Measurements from ENCODE around the gene POLR1G. TPM values are rescaled to one million over a fixed set of nuclear protein-coding genes. Genes with fewer than 3 reads are reported as not detected.
A peak's percentile ranks its signal among the peaks of the same experiment; 100 is the strongest.
"Not testable (repeated sequence)": the region's sequence is repeated elsewhere in the genome, so short reads cannot be mapped to it uniquely, and the experiment has no call there.

Gene POLR1G
- total RNA-seq, 1 donor from 2014 or later, result 5.4 TPM

DNA sequence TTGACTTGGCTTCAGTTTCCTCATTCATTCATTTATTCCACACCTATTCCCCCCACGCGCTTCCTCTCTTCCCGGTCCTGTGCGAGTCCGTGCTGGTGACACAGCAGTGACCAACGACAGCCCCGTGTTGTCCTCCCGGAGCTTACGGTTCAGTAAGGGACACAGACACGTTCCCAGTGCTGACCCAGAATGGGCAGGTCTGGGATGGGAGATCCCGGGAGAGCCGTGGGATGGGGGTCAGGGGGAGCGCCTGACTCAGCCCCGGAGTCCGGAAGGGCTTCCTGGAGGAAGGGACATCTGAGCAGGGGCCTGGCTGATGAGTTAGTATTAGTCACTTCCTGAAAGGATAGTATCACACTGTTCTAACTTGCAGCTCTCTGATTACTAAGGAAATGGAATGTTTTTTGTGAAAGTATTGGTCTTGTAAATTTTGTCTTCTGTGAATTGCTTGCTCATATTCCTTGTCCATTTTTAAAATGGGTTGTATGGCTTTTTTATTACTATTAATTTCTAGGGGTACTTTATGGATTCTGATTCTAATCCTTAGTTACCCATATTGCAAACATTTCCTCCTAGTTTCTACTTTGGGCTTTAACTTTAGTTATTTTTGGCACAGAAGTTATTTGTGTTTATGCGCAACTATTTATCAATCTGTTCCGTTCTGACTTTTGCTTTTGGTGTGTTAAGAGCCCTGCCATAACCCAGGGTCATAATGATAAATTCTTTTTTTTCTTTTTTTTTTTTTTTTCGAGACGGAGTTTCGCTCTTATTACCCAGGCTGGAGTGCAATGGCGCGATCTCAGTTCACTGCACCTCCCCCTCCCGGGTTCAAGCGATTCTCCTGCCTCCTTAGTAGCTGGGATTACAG lies 18.0 kb downstream of the POLR1G start:
- DNase-seq, result peak; percentile 82
- H3K4me1 ChIP-seq, result peaks cover 25% of the 10 kb centered on the region
- H3K36me3 ChIP-seq, result no peaks in the 10 kb centered on the region
- ATAC-seq, result peak; percentile 58
- no peaks in the 10 kb centered on the region for H3K9me3 ChIP-seq
- TF ChIP-seq, protein P1, sequence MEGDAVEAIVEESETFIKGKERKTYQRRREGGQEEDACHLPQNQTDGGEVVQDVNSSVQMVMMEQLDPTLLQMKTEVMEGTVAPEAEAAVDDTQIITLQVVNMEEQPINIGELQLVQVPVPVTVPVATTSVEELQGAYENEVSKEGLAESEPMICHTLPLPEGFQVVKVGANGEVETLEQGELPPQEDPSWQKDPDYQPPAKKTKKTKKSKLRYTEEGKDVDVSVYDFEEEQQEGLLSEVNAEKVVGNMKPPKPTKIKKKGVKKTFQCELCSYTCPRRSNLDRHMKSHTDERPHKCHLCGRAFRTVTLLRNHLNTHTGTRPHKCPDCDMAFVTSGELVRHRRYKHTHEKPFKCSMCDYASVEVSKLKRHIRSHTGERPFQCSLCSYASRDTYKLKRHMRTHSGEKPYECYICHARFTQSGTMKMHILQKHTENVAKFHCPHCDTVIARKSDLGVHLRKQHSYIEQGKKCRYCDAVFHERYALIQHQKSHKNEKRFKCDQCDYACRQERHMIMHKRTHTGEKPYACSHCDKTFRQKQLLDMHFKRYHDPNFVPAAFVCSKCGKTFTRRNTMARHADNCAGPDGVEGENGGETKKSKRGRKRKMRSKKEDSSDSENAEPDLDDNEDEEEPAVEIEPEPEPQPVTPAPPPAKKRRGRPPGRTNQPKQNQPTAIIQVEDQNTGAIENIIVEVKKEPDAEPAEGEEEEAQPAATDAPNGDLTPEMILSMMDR (IDR thresholded peaks at IDR 0.05), result no peak
- intact Hi-C loops (cut with DNase I), result loop anchor here (5.0 kb wide), 1 partner anchor 68 kb away; no protein-coding TSS in a partner anchor
- H3K27ac ChIP-seq, result peak overlapping the region; percentile 94
- H3K27me3 ChIP-seq, result no peaks in the 10 kb centered on the region
- peak overlapping the region; percentile 67 for H3K4me3 ChIP-seq

DNA sequence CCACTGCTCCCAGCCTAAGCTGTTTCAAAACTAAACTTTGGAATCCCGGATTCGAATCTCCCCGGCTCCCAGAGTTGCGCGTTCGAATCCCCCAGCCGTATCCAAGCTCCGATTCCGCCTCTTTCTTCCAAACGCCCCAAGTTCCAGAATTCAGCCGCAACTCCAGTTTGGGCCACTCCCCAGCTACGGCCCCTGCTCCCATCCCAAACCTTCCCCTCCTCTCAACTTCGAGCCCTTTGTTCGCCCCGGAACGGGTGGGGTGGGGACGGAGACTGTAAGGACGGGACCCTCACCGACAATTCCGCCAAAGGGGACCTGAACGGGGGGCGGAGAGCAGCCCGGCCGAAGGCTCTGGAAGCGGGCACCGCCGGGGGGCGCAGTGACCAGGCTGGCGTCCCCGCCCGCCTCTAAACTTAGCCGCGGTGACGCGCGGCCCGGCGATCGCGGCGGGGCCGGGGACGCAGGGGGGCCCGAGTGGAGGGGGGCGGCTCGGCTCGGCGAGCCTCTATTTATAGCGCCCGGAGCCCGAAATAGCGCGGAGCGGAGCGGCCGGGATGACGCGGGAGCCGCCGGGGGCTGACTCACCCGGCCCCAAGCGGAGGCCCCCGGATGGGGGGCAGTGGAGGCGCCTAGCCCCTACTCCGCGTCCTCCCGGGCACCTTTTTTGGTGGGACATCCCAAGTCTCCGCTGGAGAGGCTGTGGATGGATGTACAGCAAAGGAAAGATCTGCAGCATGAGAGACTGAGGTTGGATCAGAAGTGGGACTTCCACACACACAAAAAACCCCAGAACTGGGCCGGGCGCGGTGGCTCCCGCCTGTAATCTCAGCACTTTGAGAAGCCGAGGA lies 22.2 kb downstream of the POLR1G start:
- ATAC-seq, result peak; percentile 5
- Histone ChIP-seq H3K4me3 (peak overlapping the region; percentile 48), H3K4me1 (peaks cover 18% of the 10 kb centered on the region), H3K9me3 (no peaks in the 10 kb centered on the region), H3K27me3 (no peaks in the 10 kb centered on the region), H3K36me3 (no peaks in the 10 kb centered on the region), H3K27ac (peak overlapping the region; percentile 42)
- DNase-seq, result no peak
- TF ChIP-seq, protein P1 (IDR thresholded peaks at IDR 0.05), result peak; percentile 40
- intact Hi-C loops (cut with DNase I), result loop anchor here (5.0 kb wide), 1 partner anchor 64 kb away; no protein-coding TSS in a partner anchor

DNA sequence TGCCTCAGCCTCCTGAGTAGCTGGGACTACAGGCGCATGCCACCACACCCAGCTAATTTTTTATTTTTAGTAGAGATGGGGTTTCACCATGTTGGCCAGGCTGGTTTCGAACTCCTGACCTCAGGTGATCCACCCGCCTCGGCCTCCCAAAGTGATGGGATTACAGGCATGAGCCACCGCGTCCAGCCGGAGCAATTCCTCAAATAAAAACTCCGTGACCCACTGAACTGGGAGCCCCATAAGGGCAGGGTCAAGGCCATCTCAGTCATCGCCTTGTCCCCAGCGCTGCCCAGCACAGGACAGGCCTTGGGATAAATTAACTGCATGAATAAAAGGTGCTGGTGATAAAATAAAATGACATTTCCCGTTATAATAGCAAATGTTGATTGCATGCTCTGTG lies 23.5 kb downstream of the POLR1G start:
- DNase-seq, H3K36me3 ChIP-seq, H3K9me3 ChIP-seq, H3K27ac ChIP-seq, ATAC-seq, H3K4me1 ChIP-seq, H3K27me3 ChIP-seq, H3K4me3 ChIP-seq: not testable (repeated sequence)
- intact Hi-C loops (cut with DNase I), result loop anchor here (5.0 kb wide), 1 partner anchor 62 kb away; no protein-coding TSS in a partner anchor

DNA sequence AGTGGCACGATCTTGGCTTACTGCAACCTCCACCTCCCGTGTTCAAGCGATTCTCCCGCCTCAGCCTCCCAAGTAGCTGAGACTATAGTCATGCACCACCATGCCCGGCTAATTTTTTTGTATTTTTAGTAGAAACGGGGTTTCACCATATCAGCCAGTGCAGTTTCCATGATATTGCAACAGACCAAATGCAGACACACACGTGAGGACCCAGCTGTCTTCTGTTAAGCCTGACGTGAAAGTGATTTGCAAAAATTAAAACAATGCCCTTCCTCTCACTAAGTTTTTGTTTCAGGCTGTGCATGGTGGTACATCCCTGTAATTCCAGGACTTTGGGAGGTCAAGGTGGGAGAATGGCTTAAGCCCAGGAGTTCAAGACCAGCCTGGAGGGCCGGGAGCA lies 24.6 kb downstream of the POLR1G start:
- H3K4me3 ChIP-seq; ATAC-seq; H3K27ac ChIP-seq; H3K27me3 ChIP-seq; H3K36me3 ChIP-seq; H3K9me3 ChIP-seq; H3K4me1 ChIP-seq; DNase-seq; intact Hi-C loops (cut with DNase I): not testable (repeated sequence)

DNA sequence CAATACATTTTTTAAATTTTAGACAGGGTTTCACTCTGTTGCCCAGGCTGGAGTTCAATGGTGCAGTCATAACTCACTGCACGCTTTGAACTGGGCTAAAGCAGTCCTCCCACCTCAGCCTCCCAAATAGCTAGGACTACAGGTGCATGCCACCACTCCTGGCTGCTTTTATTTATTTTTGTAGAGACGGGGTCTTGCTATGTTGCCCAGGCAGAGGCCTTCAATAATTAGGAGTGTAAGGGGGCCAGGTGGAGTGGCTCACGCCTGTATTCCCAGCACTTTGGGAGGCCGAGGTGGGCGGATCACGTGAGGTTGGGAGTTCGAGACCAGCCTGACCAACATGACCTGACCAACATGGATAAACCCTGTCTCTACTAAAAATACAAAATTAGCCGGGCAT lies 26.1 kb downstream of the POLR1G start:
- H3K4me1 ChIP-seq; H3K4me3 ChIP-seq; ATAC-seq; intact Hi-C loops (cut with DNase I); H3K9me3 ChIP-seq; H3K27me3 ChIP-seq; DNase-seq; H3K27ac ChIP-seq; H3K36me3 ChIP-seq: not testable (repeated sequence)

DNA sequence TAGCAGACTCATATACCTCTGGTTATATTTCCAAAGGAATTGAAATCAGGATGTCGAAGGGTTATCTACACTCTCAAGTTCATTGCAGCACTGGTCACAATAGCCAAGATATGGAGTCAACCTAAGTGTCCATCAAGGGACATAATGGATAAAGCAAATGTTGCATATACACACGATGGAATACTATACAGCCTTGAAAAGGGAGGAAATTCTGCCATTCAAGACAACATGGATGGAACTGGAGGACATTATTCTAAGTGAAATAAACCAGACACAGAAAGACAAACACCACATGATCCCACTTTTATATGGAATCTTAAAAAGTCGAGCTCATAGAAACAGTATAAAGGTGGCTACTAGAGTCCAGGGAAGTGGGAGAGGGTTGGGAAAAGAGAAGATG lies 30.9 kb downstream of the POLR1G start:
- H3K27ac ChIP-seq, result no peak overlapping the region
- TF ChIP-seq, protein P1 (IDR thresholded peaks at IDR 0.05), result no peak
- no peaks in the 10 kb centered on the region for H3K36me3 ChIP-seq
- H3K27me3 ChIP-seq, result no peaks in the 10 kb centered on the region
- ATAC-seq, result no peak
- intact Hi-C loops (cut with DNase I), result no loop called here
- H3K4me3 ChIP-seq, result no peak overlapping the region
- H3K4me1 ChIP-seq, result no peaks in the 10 kb centered on the region
- DNase-seq, result no peak
- H3K9me3 ChIP-seq, result no peaks in the 10 kb centered on the region

DNA sequence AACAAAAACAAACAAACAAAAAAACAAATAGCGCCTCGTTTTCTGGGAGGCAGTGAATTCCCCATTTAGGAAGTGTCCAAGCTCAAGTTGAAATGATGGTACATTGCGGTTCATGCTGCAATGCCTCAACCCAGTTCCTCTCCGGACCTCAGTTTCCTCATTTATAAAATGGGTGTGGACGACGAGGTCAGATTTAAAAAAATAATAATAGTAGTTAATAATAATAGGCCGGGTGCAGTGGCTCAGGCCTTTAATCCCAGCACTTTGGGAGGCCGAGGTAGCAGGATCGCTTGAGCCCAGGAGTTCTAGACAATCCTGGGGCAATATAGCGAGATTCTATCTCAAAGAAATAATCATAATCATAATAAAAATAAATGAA lies 32.7 kb downstream of the POLR1G start:
- TF ChIP-seq, protein P1 (IDR thresholded peaks at IDR 0.05), result no peak
- DNase-seq (no peak), ATAC-seq (no peak)
- Histone ChIP-seq H3K4me3 (peak overlapping the region; percentile 72), H3K9me3 (no peaks in the 10 kb centered on the region), H3K36me3 (no peaks in the 10 kb centered on the region), H3K4me1 (peaks cover 9% of the 10 kb centered on the region), H3K27ac (peak overlapping the region; percentile 87), H3K27me3 (no peaks in the 10 kb centered on the region)
- intact Hi-C loops (cut with DNase I), result no loop called here

All from upper lobe of right lung (tissue), 1 donor.